ENCODE measurements around the gene CIAO2B.

Gene CIAO2B

GRCh38 chr16:66888647-66889615, 45.3 kb downstream of the CIAO2B start:
- no peak for FAIRE-seq
- TF ChIP-seq, protein P1, sequence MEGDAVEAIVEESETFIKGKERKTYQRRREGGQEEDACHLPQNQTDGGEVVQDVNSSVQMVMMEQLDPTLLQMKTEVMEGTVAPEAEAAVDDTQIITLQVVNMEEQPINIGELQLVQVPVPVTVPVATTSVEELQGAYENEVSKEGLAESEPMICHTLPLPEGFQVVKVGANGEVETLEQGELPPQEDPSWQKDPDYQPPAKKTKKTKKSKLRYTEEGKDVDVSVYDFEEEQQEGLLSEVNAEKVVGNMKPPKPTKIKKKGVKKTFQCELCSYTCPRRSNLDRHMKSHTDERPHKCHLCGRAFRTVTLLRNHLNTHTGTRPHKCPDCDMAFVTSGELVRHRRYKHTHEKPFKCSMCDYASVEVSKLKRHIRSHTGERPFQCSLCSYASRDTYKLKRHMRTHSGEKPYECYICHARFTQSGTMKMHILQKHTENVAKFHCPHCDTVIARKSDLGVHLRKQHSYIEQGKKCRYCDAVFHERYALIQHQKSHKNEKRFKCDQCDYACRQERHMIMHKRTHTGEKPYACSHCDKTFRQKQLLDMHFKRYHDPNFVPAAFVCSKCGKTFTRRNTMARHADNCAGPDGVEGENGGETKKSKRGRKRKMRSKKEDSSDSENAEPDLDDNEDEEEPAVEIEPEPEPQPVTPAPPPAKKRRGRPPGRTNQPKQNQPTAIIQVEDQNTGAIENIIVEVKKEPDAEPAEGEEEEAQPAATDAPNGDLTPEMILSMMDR (IDR thresholded peaks at IDR 0.05; ENCODE audit: insufficient read depth, missing control alignments): no peak
- DNase-seq (ENCODE audit: insufficient read length, low spot score): no peak

GRCh38 chr16:66886914-66887313, 47.3 kb downstream of the CIAO2B start:
- TF ChIP-seq, protein P1 (IDR thresholded peaks at IDR 0.05; ENCODE audit: insufficient read depth, missing control alignments): no peak
- no peak for FAIRE-seq
- DNase-seq (ENCODE audit: insufficient read length, low spot score): no peak

DNA sequence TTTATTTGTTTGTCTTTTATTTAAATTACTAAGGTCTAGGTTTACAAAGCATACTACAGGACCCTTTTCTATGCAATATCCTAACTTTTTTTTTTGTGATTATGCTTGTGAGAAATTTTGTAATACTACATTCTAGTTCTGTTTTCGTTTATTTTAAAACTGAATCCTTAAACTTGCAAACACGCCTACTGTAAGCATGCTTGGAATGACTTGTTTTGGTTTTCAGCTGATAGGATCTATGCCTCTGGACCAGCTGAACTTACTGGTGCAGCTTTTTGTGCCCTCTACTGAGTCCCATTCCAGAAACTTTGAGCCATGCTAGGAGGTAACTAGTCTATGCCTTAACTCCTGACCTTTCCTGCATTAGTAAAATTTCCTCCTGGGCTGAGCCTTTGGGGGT, 47.9 kb downstream of the CIAO2B start:
- FAIRE-seq (no peak), DNase-seq (ENCODE audit: insufficient read length, low spot score) (no peak)
- TF ChIP-seq, protein P1 (IDR thresholded peaks at IDR 0.05; ENCODE audit: insufficient read depth, missing control alignments): no peak

- FAIRE-seq (no peak), DNase-seq (ENCODE audit: insufficient read length, low spot score) (no peak)
- TF ChIP-seq, protein P1 (IDR thresholded peaks at IDR 0.05; ENCODE audit: insufficient read depth, missing control alignments): no peak
These were observed 48.7 kb downstream of the CIAO2B start for GRCh38 chr16:66885491-66885890.

DNA sequence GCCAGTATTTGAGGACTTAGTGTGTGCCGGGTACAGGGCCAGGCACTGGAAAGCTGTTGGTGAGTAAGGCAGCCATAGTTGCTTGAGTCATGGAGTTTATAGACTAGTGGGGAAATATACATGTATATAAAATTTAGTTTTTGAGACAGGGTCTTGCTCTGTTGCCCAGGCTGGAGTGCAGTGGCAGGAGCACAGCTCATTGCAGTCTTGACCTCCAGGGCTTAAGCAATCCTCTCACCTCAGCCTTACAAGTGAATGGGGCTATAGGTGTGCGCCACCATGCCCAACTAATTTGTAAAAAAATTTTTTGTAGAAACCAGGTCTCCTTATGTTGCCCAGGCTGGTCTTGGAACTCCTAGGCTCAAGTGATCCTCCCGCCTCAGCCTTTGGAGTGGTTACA, 51.5 kb downstream of the CIAO2B start:
- FAIRE-seq: no peak
- no peak for DNase-seq (ENCODE audit: insufficient read length, low spot score)
- TF ChIP-seq, protein P1 (IDR thresholded peaks at IDR 0.05; ENCODE audit: insufficient read depth, missing control alignments): no peak

All from D721Med (cell line).